ENCODE results near the gene SAMD1. TPM values are rescaled to one million over a fixed set of nuclear protein-coding genes. Genes with fewer than 3 reads are reported as not detected.

The SAMD1 gene
- total and polyA plus RNA-seq, 2 of the 13 experiments (the other 11 are each of a cell fraction or from before 2014, with no cell fraction given) = 17.5 to 45.0 TPM

DNA sequence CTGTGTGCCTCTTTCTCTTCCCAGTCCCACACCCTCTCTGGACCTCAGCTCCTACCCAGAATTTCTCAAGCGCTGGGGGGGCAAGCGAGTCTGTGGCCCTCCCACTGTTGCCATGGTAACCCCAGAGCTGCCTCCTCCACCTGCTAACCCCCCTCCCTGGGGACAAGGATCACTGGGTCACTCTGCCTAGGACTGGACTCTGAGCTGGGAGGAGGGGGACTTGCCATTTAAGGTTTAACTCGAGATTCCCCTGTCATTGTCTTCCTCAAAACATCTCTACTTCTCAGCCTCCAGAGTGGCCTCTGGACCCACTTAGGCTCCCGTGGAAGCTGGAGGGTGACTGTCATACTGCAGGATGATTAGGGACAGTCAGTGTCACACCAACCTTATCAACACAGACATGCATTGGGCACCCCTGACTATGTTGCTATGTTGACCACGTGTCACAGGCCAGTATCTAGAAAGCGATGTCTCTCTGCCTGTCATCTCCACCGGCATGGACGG lies 30.8 kb downstream of the SAMD1 start (continued):
- TF ChIP-seq, protein P1, sequence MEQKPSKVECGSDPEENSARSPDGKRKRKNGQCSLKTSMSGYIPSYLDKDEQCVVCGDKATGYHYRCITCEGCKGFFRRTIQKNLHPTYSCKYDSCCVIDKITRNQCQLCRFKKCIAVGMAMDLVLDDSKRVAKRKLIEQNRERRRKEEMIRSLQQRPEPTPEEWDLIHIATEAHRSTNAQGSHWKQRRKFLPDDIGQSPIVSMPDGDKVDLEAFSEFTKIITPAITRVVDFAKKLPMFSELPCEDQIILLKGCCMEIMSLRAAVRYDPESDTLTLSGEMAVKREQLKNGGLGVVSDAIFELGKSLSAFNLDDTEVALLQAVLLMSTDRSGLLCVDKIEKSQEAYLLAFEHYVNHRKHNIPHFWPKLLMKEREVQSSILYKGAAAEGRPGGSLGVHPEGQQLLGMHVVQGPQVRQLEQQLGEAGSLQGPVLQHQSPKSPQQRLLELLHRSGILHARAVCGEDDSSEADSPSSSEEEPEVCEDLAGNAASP (CRISPR knock-in tag; IDR thresholded peaks at IDR 0.05; ENCODE audit: borderline replicate concordance) = peak; percentile 60; the same call in 1 of the 2 replicates
- TF ChIP-seq MIER3 (CRISPR knock-in tag; IDR thresholded peaks at IDR 0.05; ENCODE audit: borderline replicate concordance) (peak; percentile 35; the same call in 1 of the 2 replicates), NR2F2 (IDR thresholded peaks at IDR 0.05; ENCODE audit: borderline replicate concordance, low read depth) (peak; percentile 56; the same call in 1 of the 2 replicates), SOX13 (IDR thresholded peaks at IDR 0.05) (no peak), SOX13 (CRISPR knock-in tag; conservative IDR thresholded peaks at IDR 0.05 in 1 of 2, IDR thresholded peaks at IDR 0.05 in 1 of 2) (peak in 1 of 2 experiments; percentile 70; a peak in 2 of 4 replicates), GATAD2A (CRISPR knock-in tag; IDR thresholded peaks at IDR 0.05) (peak; percentile 46; the same call in 1 of the 2 replicates), LCORL (IDR thresholded peaks at IDR 0.05) (no peak), LCORL (CRISPR knock-in tag; IDR thresholded peaks at IDR 0.05) (no peak; the same call in 1 of the 2 replicates), RCOR2 (CRISPR knock-in tag; IDR thresholded peaks at IDR 0.05) (0 out of 2 replicates have a peak, but pooled peaks have one; percentile 29), CEBPB (IDR thresholded peaks at IDR 0.05; ENCODE audit: borderline replicate concordance, low read depth, low read length) (peak; percentile 41; the same call in 1 of the 2 replicates), AGO1 (IDR thresholded peaks at IDR 0.05; ENCODE audit: low read depth, low read length, poor library complexity, severe bottlenecking) (no peak), SIX4 (CRISPR knock-in tag; IDR thresholded peaks at IDR 0.05) (no peak)
- TF ChIP-seq, protein P2, sequence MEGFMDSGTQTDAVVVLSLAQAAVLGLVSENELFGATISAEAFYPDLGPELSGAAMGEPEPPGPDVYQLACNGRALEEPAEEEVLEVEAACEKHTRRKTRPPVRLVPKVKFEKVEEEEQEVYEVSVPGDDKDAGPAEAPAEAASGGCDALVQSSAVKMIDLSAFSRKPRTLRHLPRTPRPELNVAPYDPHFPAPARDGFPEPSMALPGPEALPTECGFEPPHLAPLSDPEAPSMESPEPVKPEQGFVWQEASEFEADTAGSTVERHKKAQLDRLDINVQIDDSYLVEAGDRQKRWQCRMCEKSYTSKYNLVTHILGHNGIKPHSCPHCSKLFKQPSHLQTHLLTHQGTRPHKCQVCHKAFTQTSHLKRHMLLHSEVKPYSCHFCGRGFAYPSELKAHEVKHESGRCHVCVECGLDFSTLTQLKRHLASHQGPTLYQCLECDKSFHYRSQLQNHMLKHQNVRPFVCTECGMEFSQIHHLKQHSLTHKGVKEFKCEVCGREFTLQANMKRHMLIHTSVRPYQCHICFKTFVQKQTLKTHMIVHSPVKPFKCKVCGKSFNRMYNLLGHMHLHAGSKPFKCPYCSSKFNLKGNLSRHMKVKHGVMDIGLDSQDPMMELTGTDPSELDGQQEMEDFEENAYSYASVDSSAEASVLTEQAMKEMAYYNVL (CRISPR knock-in tag; IDR thresholded peaks at IDR 0.05; ENCODE audit: borderline replicate concordance) = peak; percentile 73; the same call in 1 of the 2 replicates
- TF ChIP-seq, protein P3, sequence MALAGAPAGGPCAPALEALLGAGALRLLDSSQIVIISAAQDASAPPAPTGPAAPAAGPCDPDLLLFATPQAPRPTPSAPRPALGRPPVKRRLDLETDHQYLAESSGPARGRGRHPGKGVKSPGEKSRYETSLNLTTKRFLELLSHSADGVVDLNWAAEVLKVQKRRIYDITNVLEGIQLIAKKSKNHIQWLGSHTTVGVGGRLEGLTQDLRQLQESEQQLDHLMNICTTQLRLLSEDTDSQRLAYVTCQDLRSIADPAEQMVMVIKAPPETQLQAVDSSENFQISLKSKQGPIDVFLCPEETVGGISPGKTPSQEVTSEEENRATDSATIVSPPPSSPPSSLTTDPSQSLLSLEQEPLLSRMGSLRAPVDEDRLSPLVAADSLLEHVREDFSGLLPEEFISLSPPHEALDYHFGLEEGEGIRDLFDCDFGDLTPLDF (CRISPR knock-in tag; IDR thresholded peaks at IDR 0.05) = no peak
- TF ChIP-seq, protein P4, sequence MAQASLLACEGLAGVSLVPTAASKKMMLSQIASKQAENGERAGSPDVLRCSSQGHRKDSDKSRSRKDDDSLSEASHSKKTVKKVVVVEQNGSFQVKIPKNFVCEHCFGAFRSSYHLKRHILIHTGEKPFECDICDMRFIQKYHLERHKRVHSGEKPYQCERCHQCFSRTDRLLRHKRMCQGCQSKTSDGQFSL (CRISPR knock-in tag; IDR thresholded peaks at IDR 0.05) = peak; percentile 86
- TF ChIP-seq, protein P5, sequence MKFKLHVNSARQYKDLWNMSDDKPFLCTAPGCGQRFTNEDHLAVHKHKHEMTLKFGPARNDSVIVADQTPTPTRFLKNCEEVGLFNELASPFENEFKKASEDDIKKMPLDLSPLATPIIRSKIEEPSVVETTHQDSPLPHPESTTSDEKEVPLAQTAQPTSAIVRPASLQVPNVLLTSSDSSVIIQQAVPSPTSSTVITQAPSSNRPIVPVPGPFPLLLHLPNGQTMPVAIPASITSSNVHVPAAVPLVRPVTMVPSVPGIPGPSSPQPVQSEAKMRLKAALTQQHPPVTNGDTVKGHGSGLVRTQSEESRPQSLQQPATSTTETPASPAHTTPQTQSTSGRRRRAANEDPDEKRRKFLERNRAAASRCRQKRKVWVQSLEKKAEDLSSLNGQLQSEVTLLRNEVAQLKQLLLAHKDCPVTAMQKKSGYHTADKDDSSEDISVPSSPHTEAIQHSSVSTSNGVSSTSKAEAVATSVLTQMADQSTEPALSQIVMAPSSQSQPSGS (CRISPR knock-in tag; IDR thresholded peaks at IDR 0.05) = peak; percentile 43; the same call in 1 of the 2 replicates
- TF ChIP-seq, protein P6, sequence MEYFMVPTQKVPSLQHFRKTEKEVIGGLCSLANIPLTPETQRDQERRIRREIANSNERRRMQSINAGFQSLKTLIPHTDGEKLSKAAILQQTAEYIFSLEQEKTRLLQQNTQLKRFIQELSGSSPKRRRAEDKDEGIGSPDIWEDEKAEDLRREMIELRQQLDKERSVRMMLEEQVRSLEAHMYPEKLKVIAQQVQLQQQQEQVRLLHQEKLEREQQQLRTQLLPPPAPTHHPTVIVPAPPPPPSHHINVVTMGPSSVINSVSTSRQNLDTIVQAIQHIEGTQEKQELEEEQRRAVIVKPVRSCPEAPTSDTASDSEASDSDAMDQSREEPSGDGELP (IDR thresholded peaks at IDR 0.05; ENCODE audit: borderline replicate concordance, low read depth) = peak; percentile 70; the same call in 1 of the 2 replicates
- TF ChIP-seq, protein P7, sequence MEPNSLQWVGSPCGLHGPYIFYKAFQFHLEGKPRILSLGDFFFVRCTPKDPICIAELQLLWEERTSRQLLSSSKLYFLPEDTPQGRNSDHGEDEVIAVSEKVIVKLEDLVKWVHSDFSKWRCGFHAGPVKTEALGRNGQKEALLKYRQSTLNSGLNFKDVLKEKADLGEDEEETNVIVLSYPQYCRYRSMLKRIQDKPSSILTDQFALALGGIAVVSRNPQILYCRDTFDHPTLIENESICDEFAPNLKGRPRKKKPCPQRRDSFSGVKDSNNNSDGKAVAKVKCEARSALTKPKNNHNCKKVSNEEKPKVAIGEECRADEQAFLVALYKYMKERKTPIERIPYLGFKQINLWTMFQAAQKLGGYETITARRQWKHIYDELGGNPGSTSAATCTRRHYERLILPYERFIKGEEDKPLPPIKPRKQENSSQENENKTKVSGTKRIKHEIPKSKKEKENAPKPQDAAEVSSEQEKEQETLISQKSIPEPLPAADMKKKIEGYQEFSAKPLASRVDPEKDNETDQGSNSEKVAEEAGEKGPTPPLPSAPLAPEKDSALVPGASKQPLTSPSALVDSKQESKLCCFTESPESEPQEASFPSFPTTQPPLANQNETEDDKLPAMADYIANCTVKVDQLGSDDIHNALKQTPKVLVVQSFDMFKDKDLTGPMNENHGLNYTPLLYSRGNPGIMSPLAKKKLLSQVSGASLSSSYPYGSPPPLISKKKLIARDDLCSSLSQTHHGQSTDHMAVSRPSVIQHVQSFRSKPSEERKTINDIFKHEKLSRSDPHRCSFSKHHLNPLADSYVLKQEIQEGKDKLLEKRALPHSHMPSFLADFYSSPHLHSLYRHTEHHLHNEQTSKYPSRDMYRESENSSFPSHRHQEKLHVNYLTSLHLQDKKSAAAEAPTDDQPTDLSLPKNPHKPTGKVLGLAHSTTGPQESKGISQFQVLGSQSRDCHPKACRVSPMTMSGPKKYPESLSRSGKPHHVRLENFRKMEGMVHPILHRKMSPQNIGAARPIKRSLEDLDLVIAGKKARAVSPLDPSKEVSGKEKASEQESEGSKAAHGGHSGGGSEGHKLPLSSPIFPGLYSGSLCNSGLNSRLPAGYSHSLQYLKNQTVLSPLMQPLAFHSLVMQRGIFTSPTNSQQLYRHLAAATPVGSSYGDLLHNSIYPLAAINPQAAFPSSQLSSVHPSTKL (CRISPR knock-in tag; IDR thresholded peaks at IDR 0.05) = peak; percentile 63
